Activated CD4-positive, alpha-beta T cell treated with anti-CD3 and anti-CD28 coated beads for 24 hours (primary cell): ENCODE data around the gene MEGF8.

Source experiments
- DNase-seq, 2 donors: peaks; one replicate each; pipeline ENCODE4 v3.0.0-alpha.2; 2020; ENCODE audit warnings: low read depth in 2 of 2

MEGF8 gene

GRCh38 chr19:42287017-42287826 lies 38.2 kb upstream of the MEGF8 start:
- DNase-seq, result no peak

GRCh38 chr19:42287827-42288107 lies 37.7 kb upstream of the MEGF8 start:
- DNase-seq, result no peak

- no peak for DNase-seq
Observed at GRCh38 chr19:42288387-42288786, 37.0 kb upstream of the MEGF8 start.

DNA sequence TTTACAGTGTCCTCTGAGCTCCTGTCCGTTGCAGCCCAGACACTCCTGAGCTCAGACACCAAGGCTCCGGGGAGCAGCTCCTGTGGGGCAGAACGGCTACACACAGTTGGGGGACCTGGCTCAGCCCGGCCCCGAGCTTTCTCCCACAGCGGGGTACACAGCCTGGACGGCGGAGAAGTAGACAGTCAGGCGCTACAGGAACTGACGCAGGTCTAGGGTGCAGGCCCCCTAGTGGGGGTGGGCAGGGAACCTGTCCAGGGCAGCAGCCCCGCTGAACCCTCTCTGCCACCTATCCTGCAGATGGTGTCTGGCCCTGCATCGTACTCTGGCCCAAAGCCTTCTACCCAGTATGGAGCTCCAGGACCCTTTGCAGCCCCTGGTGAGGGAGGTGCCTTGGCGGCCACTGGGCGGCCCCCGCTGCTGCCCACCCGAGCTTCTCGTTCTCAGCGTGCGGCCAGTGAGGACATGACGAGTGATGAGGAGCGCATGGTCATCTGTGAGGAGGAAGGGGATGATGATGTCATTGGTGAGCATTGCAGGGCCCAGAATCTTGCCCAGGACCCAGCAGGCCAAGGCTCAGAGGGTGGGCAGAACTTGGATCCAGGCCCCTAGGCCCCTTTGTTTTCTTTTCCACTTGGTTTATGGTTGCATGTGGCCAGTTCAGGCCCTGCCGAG lies 36.4 kb upstream of the MEGF8 start:
- DNase-seq, result no peak

DNA sequence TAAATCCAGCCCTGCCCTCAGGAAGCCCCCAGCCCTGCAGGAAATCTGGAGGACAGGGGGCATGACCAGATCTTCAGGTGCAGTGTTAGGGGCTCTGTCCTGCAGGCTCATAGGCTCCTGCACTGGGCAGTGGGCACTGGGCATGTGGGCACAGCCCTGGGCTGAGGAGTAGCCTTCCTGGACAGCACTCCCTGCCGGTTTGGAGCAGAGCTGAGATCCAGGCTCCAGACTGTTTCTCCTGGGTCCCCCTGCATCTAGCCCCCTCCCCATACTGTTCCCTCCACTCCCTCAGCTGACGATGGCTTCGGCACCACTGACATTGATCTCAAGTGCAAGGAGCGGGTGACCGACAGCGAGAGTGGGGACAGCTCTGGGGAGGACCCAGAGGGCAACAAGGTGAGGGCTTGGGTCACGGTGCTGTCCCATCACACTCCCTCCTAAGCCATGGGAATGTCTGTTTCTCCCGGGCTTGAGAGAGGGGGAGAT lies 35.8 kb upstream of the MEGF8 start:
- no peak for DNase-seq

DNA sequence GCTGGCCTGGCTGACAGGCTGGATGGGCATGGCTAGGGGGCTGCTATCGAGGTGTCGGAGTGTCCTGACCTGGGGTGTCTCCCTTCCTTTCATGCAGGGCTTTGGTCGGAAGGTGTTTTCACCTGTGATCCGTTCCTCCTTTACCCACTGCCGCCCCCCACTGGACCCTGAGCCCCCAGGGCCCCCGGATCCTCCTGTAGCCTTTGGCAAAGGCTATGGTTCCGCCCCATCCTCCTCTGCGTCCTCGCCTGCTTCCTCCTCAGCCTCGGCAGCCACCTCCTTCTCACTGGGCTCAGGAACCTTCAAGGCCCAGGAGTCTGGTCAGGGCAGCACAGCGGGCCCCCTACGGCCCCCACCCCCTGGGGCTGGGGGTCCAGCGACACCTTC lies 35.3 kb upstream of the MEGF8 start:
- DNase-seq, result no peak

- no peak for DNase-seq
Observed at GRCh38 chr19:42290523-42291434, 34.7 kb upstream of the MEGF8 start.

GRCh38 chr19:42291435-42291810 lies 34.0 kb upstream of the MEGF8 start:
- DNase-seq, result no peak

DNA sequence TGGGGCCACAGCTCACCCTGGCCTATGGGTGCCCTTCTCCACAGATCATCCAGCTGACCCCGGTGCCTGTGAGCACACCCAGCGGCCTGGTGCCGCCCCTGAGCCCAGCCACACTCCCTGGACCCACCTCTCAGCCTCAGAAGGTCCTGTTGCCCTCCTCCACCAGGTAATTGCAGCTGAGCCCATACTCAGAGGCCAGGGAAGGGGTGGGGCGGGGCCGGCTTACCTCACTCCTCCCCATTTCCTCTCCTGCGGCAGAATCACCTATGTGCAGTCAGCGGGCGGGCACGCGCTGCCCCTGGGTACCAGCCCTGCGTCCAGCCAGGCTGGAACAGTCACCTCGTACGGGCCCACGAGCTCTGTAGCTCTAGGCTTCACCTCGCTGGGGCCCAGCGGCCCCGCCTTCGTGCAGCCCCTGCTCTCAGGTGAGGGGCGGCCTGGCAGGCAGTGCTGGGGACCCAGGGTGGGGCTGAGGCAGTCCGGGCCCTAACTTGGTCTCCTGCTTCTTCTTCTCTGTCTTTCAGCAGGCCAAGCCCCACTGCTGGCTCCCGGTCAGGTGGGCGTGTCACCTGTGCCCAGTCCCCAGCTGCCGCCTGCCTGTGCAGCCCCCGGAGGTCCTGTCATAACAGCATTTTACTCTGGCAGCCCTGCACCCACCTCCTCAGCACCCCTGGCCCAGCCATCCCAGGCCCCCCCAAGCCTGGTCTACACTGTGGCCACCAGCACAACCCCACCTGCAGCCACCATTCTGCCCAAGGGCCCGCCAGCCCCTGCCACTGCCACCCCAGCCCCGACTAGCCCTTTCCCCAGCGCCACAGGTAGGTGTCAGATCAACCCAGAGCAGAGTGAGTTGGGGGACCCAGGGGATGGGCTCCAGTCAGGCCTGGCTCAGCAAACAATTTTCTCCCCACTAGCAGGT lies 33.1 kb upstream of the MEGF8 start:
- DNase-seq, result no peak

DNA sequence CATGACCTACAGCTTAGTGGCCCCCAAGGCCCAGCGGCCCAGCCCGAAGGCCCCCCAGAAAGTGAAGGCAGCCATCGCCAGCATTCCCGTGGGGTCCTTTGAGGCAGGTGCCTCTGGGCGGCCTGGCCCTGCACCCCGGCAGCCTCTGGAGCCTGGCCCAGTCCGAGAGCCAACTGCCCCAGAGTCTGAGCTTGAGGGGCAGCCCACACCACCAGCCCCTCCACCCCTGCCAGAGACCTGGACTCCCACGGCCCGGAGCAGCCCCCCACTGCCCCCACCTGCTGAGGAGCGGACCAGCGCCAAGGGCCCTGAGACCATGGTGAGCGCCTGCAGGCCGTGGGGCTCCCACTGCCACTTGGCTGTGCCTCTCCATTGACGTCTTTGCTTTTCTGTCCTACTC lies 32.5 kb upstream of the MEGF8 start:
- no peak for DNase-seq

- DNase-seq, result no peak
Observed at GRCh38 chr19:42293540-42293939, 31.9 kb upstream of the MEGF8 start.

DNA sequence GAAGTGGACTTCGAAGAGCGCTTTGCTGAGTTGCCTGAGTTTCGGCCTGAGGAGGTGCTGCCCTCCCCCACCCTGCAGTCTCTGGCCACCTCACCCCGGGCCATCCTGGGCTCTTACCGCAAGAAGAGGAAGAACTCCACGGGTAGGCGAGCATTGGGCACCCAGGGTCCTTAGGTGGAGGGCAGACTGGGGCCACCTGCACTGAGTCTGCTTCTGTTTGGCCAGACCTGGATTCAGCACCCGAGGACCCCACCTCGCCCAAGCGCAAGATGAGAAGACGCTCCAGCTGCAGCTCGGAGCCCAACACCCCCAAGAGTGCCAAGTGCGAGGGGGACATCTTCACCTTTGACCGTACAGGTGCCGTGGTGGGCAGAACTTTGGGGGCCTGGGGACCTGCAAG lies 31.5 kb upstream of the MEGF8 start:
- DNase-seq, result no peak

DNA sequence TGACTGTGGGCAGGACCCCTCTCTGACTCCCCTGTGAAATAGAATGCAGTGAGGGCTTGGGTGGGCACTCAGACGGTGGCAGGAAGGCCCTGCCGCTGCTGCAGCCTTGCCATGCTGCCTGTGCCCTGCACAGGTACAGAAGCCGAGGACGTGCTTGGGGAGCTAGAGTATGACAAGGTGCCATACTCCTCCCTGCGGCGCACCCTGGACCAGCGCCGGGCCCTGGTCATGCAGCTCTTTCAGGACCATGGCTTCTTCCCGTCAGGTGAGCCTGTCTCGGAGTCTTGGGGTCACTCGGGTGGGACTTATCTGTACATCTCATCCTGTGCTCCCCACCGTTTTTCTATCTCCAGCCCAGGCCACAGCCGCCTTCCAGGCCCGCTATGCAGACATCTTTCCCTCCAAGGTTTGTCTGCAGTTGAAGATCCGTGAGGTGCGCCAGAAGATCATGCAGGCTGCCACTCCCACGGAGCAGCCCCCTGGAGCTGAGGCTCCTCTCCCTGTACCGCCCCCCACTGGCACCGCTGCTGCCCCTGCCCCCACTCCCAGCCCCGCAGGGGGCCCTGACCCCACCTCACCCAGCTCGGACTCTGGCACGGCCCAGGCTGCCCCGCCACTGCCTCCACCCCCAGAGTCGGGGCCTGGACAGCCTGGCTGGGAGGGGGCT lies 30.8 kb upstream of the MEGF8 start:
- DNase-seq, result no peak

DNA sequence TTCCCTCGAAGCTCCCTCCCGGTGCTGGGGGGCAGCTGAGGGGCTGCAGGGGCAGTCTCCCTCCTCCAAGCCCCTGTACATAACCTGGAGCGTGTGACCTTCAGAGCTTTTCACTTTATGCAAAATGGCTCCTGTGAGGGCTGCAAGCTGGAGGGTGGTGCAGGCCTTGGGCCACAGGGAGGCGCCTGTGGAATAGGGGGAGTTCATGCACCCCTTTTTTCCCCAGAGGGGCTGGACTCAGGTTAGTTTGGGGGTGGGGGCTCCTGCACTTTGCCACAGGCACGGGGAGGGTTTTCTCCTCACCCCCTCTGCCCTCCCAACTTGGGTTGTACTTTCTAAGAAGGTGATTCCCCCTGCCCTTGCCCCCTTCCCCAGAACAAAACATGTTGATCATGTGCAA lies 30.1 kb upstream of the MEGF8 start:
- no peak for DNase-seq

- DNase-seq, result peak; percentile 88 to 91
Observed at GRCh38 chr19:42295831-42296525, 29.5 kb upstream of the MEGF8 start.

GRCh38 chr19:42297039-42297438 lies 28.4 kb upstream of the MEGF8 start:
- DNase-seq, result no peak

- DNase-seq, result no peak
Observed at GRCh38 chr19:42301646-42302203, 23.7 kb upstream of the MEGF8 start, which contains the start of gene PRR19. TSS of gene PRR19 (plus strand) at chr19:42302132. CDS start at chr19:42309585, 7,453 bp downstream.

DNA sequence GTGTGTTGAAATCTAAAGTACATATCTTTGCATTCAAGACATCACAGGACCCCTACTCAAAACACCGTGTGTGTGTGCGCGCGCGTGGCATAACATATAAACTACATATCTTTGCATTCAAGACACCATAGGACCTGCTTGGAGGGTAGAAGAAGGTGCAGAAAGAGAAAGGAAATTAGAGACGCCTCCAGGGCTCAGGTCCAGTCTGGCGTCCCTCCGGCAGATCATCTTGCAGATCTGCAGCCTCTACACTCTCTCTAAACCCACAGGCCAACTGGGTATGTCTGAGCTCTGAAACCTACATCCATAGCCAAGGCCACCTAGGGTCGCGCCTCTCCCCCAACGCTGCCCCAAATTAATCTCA lies 22.4 kb upstream of the MEGF8 start:
- no peak for DNase-seq

DNA sequence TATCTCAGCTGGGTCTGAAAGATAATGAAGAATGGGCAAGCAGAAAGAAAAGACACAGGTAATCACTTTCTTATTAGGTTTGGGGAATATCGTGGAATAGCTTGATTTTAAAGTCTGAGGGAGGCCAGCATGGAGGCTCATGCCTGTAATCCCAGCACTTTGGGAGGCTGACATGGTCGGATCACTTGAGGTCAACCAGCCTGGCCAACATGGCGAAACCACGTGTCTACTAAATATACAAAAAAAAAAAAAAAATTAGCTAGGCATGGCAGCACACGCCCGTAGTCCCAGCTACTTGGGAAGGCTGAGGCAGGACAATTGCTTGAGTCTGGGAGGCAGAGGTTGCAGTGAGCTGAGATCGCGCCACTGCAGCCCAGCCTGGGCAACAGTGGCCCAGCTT lies 21.6 kb upstream of the MEGF8 start:
- DNase-seq, result no peak

GRCh38 chr19:42306646-42307045 lies 18.8 kb upstream of the MEGF8 start:
- no peak for DNase-seq
